HG03558 (cell line): ENCODE data around the gene AGPAT4.

ENCODE experiments used
- ATAC-seq: cut with Tn5 transposase; IDR thresholded peaks from one replicate; pipeline ENCODE4 v1.9.1; 2021; ENCODE audit warnings: moderate number of reproducible peaks; ENCODE audit not compliant: unreplicated experiment; ENCODE audit errors: extremely low read depth

AGPAT4 gene

DNA sequence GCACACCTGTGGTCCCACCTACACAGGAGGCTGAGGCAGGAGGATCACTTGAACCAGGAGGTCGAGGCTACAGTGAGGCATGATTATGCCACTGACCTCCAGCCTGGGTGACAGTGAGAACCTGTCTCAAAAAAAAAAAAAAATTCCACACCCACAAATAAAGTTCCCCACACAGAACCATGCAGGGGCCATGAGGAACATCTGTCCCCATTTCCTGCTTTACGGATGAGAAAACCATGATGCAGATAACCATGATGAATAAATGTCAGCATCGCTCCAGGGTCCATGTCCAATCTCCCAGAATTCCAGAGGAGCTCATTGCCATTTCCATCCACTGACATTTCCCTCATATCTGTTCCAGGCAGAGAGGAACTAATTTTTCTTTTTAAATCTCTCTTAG lies 16.9 kb upstream of the AGPAT4 start:
- ATAC-seq, result no peak

GRCh38 chr6:161284653-161285052 lies 10.8 kb upstream of the AGPAT4 start:
- no peak for ATAC-seq

GRCh38 chr6:161281092-161281491 lies 7.2 kb upstream of the AGPAT4 start:
- no peak for ATAC-seq

DNA sequence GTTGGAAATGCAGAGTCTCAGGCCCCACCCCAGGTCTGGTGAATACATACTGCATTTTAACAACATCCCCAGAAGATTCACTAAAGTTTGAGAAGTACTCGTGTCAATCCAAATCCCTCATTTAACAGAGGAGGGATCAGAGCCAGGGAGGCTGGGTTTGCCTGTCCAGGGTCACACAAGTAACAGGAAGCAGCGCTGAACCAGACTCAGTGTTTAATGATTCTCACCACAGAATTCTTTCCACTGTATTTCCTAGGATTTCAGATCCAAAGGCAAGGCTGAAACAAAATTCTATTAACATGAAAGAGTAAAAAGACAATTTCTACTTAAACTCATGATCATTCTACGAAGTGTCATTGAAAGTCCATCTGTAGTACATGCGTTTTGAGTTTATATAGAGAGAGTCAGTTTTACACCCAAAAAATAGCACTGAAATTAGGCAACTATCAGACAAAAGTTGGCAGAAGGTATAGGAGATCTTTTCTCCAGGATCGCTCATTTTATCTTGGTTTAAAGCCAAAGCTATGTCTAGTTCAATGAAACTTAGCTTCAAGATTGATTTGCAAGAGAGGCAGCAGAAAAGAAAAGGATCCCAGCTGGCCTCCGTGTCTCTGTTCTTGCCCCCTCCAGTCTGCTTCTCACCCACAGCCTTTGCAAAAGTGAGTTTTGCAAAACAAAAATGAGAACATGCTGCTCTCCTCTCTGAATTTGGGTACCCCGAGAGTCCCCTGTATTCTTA lies 6.0 kb upstream of the AGPAT4 start:
- no peak for ATAC-seq

- ATAC-seq, result no peak
Measured at GRCh38 chr6:161276605-161277155, 2.8 kb upstream of the AGPAT4 start.

GRCh38 chr6:161274898-161275297 lies 1.0 kb upstream of the AGPAT4 start:
- no peak for ATAC-seq

- no peak for ATAC-seq
Measured at GRCh38 chr6:161274488-161274858, 612 bp upstream of the AGPAT4 start.

- no peak for ATAC-seq
Measured at GRCh38 chr6:161273274-161273751, 548 bp downstream of the AGPAT4 start.

DNA sequence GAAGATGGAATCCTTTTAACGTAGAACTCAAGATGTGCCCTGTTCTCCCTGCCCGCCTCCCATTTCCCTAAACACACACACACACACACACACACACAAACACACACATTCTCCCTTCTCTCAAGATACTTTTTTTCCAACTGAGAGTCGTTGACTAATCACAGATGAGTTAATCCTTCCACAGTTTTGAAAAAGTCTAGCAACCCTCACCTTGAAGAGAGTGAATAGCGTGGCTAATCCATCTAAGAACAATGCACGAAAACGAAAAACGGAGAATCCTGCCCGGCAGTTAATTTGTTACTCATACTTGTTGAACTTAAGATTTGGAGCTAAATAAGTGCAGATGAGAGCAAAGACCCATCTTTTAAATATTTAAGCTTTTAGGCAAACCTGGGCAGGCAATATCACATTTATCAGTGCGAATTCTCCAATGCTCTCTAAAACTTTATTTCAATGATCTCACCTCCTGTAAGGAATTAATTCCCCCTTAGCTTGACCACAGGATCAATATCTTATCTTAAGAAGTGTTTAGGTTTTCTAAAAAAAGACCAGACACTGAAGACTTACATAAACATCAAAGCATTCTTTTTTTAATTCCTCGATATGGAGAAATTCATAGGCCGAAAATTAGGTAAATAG lies 1.1 kb downstream of the AGPAT4 start:
- ATAC-seq, result no peak

- no peak for ATAC-seq
Measured at GRCh38 chr6:161271343-161272030, 2.4 kb downstream of the AGPAT4 start.

DNA sequence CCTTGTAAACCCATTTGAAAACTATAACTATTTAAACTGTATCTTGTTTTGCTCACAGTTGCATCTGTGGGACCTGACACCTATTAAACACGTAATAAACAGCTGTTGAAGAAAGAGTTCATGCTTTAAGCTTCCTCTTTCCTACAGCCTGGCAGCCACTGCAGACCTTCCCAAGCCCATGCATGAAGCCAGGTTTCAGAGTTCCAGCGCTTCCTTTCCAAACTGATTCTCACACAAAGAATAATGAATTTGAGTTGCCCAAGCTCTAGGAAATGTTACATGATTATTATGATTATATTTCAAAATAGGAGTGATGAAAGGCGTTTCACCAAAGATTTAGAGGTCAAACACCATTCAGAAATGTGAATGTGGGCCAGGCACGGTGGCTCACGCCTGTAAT lies 3.7 kb downstream of the AGPAT4 start:
- ATAC-seq, result no peak

GRCh38 chr6:161269310-161269709 lies 4.6 kb downstream of the AGPAT4 start:
- ATAC-seq, result no peak

GRCh38 chr6:161268531-161269210 lies 5.2 kb downstream of the AGPAT4 start:
- no peak for ATAC-seq

GRCh38 chr6:161266513-161267230 lies 7.2 kb downstream of the AGPAT4 start:
- ATAC-seq, result no peak

- ATAC-seq, result no peak
Measured at GRCh38 chr6:161265975-161266374, 7.9 kb downstream of the AGPAT4 start.

GRCh38 chr6:161265554-161265953 lies 8.3 kb downstream of the AGPAT4 start:
- no peak for ATAC-seq

GRCh38 chr6:161264181-161264580 lies 9.7 kb downstream of the AGPAT4 start:
- no peak for ATAC-seq

DNA sequence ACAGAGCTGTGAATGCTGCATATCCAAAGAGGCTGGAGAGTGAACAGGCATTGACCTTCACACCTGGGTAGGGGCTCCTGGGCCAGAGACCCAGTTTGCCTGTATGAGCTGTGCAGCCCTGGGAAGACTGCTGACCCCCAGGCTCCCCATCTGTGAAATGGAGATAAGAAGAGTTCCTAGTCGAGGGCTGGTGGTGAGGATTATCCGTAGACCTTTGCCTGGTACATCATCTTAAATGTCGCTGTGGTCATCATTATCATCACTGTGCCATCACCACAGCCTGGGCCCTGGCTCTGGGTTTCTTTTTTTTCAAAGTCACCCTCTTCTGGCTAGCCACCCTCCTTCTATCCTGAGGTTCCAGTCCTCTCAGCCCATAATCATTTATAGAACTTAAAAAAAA lies 12.0 kb downstream of the AGPAT4 start:
- no peak for ATAC-seq

DNA sequence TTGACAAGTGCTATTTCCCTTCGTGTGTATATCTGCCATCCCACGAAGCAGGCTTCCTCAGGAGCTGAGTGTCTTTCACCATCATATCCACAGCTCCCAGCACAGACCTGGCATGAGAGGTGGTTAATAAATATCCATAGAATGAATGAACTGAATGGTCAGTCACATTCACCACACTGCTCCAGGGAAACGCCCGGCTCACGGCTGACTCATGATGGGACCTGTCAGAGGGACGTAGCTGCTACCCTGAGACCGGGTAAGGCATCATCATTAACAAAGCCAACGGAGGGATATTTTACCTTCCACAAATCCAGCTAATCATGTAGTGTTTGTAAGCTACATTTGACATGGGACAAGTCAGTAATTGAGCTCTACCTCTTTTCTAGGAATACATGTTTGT lies 12.5 kb downstream of the AGPAT4 start:
- ATAC-seq, result no peak

DNA sequence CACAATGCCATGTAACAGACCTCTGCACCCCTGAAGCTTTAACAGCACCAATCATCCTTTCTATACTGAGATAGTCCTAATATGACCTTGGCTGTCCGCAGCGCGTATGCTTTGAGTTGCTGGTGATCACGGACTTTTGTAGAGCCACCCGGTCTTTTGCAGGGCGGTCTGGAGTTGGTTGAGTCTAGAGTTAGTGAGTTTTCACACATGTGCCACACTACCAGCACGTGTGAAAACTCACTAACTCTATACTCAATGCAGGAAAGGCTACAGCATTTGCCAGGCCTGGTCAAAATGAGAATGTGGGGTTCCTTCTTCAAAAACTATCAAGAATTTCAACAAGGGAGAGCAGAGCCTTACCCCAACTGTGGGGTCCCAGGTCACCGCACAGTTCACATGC lies 14.6 kb downstream of the AGPAT4 start:
- no peak for ATAC-seq
